HG03066 (cell line): ENCODE data around the gene MAP4.
"Not testable (repeated sequence)": the region's sequence is repeated elsewhere in the genome, so short reads cannot be mapped to it uniquely, and the experiment has no call there.

Experiments used
- ATAC-seq: cut with Tn5 transposase; IDR thresholded peaks from one replicate; pipeline ENCODE4 v1.9.1; 2021; ENCODE audit warnings: low read depth; ENCODE audit not compliant: unreplicated experiment

Gene MAP4

DNA sequence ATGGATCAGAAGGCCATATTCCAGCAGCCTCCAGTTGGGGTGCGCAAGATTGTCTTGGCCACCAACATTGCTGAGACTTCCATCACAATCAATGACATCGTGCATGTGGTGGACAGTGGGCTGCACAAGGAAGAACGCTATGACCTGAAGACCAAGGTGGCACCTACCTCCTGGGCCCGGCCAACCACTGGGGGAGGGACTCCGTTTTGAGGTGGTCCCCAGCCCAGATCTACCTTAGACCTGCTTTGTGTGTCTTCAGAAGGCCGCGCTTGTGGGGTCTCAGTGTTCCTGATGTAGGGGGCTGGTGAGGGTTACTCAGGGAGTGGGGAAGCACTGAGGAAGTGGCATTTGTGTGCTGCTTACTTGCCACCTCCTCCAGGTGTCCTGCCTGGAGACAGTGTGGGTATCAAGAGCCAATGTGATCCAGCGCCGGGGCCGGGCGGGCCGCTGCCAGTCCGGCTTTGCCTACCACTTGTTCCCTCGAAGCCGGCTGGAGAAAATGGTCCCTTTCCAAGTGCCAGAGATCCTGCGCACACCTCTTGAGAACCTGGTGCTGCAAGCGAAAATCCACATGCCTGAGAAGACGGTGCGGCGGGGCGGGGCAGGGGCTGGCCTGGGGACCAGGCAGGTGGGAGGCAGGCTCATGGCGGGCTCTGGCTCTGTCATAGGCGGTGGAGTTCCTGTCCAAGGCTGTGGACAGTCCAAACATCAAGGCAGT lies 168.3 kb downstream of the MAP4 start:
- ATAC-seq = no peak

DNA sequence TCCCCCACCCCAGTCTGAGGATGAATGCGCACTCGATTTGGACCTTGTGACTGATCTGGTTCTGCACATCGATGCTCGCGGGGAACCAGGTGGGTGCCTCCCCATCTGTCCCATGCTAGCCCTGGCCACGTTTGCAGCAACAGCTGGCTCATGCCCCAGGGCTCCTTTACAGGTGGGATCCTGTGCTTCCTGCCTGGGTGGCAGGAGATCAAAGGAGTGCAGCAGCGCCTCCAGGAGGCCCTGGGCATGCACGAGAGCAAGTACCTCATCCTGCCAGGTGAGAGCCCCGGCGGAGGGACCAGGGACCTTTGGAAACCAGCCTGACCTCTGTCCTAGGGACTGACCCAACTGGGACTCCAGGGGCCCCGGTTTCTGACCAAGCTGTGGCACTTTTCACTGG lies 169.0 kb downstream of the MAP4 start:
- no peak for ATAC-seq

DNA sequence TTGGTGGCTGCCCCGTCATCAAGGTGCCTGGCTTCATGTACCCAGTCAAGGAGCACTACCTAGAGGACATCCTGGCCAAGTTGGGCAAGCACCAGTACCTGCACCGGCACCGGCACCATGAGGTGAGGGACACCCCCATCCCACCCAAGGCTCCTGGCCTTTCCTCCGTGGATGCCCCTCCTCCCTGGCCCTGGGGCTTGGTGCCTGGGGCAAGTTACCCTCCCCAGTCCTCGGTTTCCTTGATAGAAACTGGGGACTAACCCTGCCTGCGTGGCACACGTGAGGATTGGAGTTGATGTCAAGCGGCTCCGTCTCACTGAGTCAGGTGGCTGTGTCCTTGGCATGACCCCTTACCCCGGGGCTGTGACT lies 169.4 kb downstream of the MAP4 start:
- no peak for ATAC-seq

DNA sequence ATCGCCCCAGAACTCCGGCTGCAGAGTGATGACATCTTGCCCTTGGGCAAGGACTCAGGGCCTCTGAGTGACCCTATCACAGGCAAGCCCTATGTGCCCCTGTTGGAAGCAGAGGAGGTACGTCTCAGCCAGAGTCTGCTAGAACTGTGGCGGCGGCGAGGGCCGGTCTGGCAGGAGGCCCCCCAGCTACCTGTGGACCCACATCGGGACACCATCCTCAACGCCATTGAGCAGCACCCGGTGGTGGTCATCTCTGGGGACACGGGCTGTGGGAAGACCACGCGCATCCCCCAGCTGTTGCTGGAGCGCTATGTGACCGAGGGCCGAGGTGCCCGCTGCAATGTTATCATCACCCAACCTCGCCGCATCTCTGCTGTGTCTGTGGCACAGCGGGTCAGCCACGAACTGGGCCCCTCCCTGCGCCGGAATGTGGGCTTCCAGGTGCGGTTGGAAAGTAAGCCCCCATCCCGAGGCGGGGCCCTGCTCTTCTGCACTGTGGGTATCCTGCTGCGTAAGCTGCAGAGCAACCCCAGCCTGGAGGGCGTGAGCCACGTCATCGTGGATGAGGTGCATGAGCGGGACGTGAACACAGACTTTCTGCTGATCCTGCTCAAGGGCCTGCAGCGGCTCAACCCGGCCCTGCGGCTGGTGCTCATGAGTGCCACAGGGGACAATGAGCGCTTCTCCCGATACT lies 169.9 kb downstream of the MAP4 start:
- ATAC-seq = no peak

- no peak for ATAC-seq
Measured at GRCh38 chr3:47841786-47842349, 174.3 kb downstream of the MAP4 start.

GRCh38 chr3:47838503-47838902 lies 177.7 kb downstream of the MAP4 start:
- ATAC-seq = no peak

- ATAC-seq = no peak
Measured at GRCh38 chr3:47836986-47837385, 179.2 kb downstream of the MAP4 start.

DNA sequence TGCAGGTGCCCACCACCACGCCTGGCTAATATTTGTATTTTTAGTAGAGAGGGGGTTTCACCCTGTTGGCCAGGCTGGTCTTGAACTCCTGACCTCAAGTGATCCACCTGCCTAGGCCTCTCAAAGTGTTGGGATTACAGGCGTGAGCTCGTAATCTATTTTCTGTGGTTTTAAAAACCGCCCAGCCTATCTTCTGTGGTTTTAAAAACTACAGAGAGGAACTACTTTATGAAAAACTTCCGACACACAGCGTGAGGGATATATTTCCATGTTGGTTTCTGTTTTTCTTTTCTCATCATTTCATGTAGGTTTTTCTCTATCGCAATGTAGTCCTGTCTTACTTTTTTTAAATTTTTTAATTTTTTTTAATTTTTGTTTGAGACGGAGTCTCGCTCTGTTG lies 186.7 kb downstream of the MAP4 start:
- ATAC-seq = not testable (repeated sequence)

GRCh38 chr3:47825590-47825989 lies 190.6 kb downstream of the MAP4 start:
- ATAC-seq = no peak

GRCh38 chr3:47824541-47825473 lies 191.4 kb downstream of the MAP4 start:
- ATAC-seq = peak; percentile 74

GRCh38 chr3:47817609-47818008 lies 198.6 kb downstream of the MAP4 start:
- no peak for ATAC-seq

- ATAC-seq = no peak
Measured at GRCh38 chr3:47813551-47814177, 202.6 kb downstream of the MAP4 start.

- no peak for ATAC-seq
Measured at GRCh38 chr3:47804577-47804976, 211.6 kb downstream of the MAP4 start.

DNA sequence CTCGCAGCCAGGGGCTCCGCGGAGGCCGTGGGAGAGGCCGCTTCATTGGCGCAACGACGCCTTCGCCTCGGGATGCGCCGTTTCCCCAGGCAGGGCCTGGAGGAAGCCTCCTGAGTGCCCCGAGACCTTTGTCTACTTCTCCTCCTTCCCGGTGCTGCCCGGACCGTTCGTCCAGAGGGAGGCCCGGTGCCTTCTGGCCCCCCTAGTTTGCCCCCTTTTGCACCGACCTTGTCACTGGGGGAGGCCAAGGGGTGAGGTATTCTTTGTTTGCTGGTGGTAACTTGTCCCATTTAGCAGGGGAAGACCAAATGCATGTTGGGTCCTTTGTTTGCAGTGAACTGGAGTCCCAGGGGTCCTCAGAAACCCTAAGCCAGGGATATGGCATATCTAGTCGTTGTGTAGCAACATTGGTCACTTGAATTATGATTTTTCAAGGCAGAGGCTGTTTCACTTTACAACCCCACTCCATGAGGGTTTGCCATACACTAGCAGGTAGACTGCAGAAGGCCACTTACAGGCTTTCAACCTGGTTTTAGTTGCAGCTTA lies 212.7 kb downstream of the MAP4 start:
- no peak for ATAC-seq

GRCh38 chr3:47802734-47803479 lies 213.3 kb downstream of the MAP4 start, which contains the start of gene DHX30:
Gene DHX30, plus strand, starts transcription at chr3:47803138. Its CDS starts 7,546 bp downstream, at chr3:47810684.
- ATAC-seq = peak; percentile 88
